HEK293 (cell line): Measurements from ENCODE around the gene ANKFN1.

Experiments used
- CTCF ChIA-PET: fragments of 350-600 bp; formaldehyde crosslinking; extraction: SDS; loops from one replicate; lab custom pipeline; 2021; ENCODE audit warnings: antibody characterized with exemption; lab: Yijun Ruan, JAX
- POLR2A ChIA-PET: fragments of 300-600 bp; formaldehyde crosslinking; extraction: SDS; loops from one replicate; lab custom pipeline; 2020; ENCODE audit warnings: antibody characterized with exemption, inconsistent platforms; lab: Yijun Ruan, JAX
- H3K27ac ChIP-seq: fragments of 200-500 bp; sonication (Bioruptor generic); 2 replicates; pipeline ENCODE4 v1.5.1; 2014; ENCODE audit warnings: low read depth, low read length, control low read depth, inconsistent platforms; ENCODE audit errors: extremely low read depth
- H3K36me3 ChIP-seq, 2 experiments: fragments of 200-500 bp in 1 of 2; sonication (Bioruptor generic) in 1 of 2; 1 replicate in 1 of 2; 2 replicates in 1 of 2; pipeline ENCODE4 v1.5.1; 2014 to 2017; ENCODE audit warnings: inconsistent platforms in 2 of 2, low read length in 2 of 2; ENCODE audit not compliant: control insufficient read depth in 2 of 2, insufficient read depth in 1 of 2
- H3K4me1 ChIP-seq: fragments of 200-500 bp; sonication (Bioruptor generic); 2 replicates; pipeline ENCODE4 v1.5.1; 2014; ENCODE audit warnings: mild to moderate bottlenecking, low read length, inconsistent platforms; ENCODE audit not compliant: control insufficient read depth, insufficient read depth
- H3K4me3 ChIP-seq: 2 replicates; pipeline ENCODE4 v1.5.1; 2011; ENCODE audit warnings: low read depth, mild to moderate bottlenecking, control low read depth, low read length, moderate library complexity
- H3K9me3 ChIP-seq: fragments of 200-500 bp; sonication (Bioruptor generic); 2 replicates; pipeline ENCODE4 v1.5.1; 2014; ENCODE audit warnings: low read depth, low read length, inconsistent platforms; ENCODE audit not compliant: control insufficient read depth, insufficient read depth
- GFI1B ChIP-seq: fragments of 450-650 bp; formaldehyde crosslinking; IDR thresholded peaks from 2 replicates; pipeline ENCODE4 v1.5.1; 2016; ENCODE audit warnings: missing biosample characterization, missing genetic modification characterization
- MZF1 ChIP-seq: fragments of 450-650 bp; formaldehyde crosslinking; IDR thresholded peaks from 2 replicates; pipeline ENCODE4 v1.5.1; 2017; ENCODE audit warnings: missing biosample characterization, missing genetic modification characterization, borderline replicate concordance
- TRIM28 ChIP-seq: IDR thresholded peaks from 2 replicates; pipeline ENCODE4 v1.6.1; 2011; ENCODE audit warnings: low read length, control low read depth, borderline replicate concordance
- ZBTB8A ChIP-seq: fragments of 450-650 bp; formaldehyde crosslinking; IDR thresholded peaks from 2 replicates; pipeline ENCODE4 v1.5.1; 2016; ENCODE audit warnings: missing biosample characterization, missing genetic modification characterization
- ZFHX2 ChIP-seq: fragments of 450-650 bp; formaldehyde crosslinking; conservative IDR thresholded peaks from 2 replicates; pipeline ENCODE4 v1.5.1; 2016; ENCODE audit warnings: missing biosample characterization, missing genetic modification characterization
- ZNF112 ChIP-seq: fragments of 450-650 bp; formaldehyde crosslinking; IDR thresholded peaks from 2 replicates; pipeline ENCODE4 v1.5.0; 2017; ENCODE audit warnings: missing biosample characterization, missing genetic modification characterization
- ZNF169 ChIP-seq: fragments of 450-650 bp; formaldehyde crosslinking; IDR thresholded peaks from 2 replicates; pipeline ENCODE4 v1.5.1; 2016; ENCODE audit warnings: missing biosample characterization, missing genetic modification characterization
- ZNF174 ChIP-seq: fragments of 450-650 bp; formaldehyde crosslinking; IDR thresholded peaks from 2 replicates; pipeline ENCODE4 v1.5.0; 2017; ENCODE audit warnings: missing biosample characterization, mild to moderate bottlenecking, missing genetic modification characterization
- ZNF211 ChIP-seq: fragments of 450-650 bp; formaldehyde crosslinking; IDR thresholded peaks from 2 replicates; pipeline ENCODE4 v1.5.1; 2016; ENCODE audit warnings: low read depth, missing biosample characterization, missing genetic modification characterization
- ZNF221 ChIP-seq: fragments of 450-650 bp; formaldehyde crosslinking; IDR thresholded peaks from 2 replicates; pipeline ENCODE4 v1.5.1; 2017; ENCODE audit warnings: missing biosample characterization, missing genetic modification characterization, borderline replicate concordance
- ZNF223 ChIP-seq: fragments of 450-650 bp; formaldehyde crosslinking; IDR thresholded peaks from 2 replicates; pipeline ENCODE4 v1.5.1; 2016; ENCODE audit warnings: missing biosample characterization, missing genetic modification characterization
- ZNF292 ChIP-seq: fragments of 450-650 bp; formaldehyde crosslinking; IDR thresholded peaks from 2 replicates; pipeline ENCODE4 v1.5.1; 2016; ENCODE audit warnings: low read depth, missing biosample characterization, missing genetic modification characterization, borderline replicate concordance
- ZNF302 ChIP-seq: fragments of 450-650 bp; formaldehyde crosslinking; IDR thresholded peaks from 2 replicates; pipeline ENCODE4 v1.5.1; 2016; ENCODE audit warnings: missing biosample characterization, missing genetic modification characterization, low read depth
- ZNF324 ChIP-seq: fragments of 450-650 bp; formaldehyde crosslinking; IDR thresholded peaks from 2 replicates; pipeline ENCODE4 v1.5.1; 2016; ENCODE audit warnings: missing biosample characterization, missing genetic modification characterization
- ZNF529 ChIP-seq: fragments of 450-650 bp; formaldehyde crosslinking; IDR thresholded peaks from 2 replicates; pipeline ENCODE4 v1.5.1; 2017; ENCODE audit warnings: missing genetic modification characterization, missing biosample characterization; ENCODE audit not compliant: insufficient replicate concordance
- ZNF555 ChIP-seq: fragments of 450-650 bp; formaldehyde crosslinking; conservative IDR thresholded peaks from 2 replicates; pipeline ENCODE4 v1.5.1; 2017; ENCODE audit warnings: missing biosample characterization, mild to moderate bottlenecking, missing genetic modification characterization, inconsistent platforms
- ZNF654 ChIP-seq: fragments of 450-650 bp; formaldehyde crosslinking; IDR thresholded peaks from 2 replicates; pipeline ENCODE4 v1.5.1; 2016; ENCODE audit warnings: low read depth, missing biosample characterization, missing genetic modification characterization
- ZNF747 ChIP-seq: fragments of 450-650 bp; formaldehyde crosslinking; IDR thresholded peaks from 2 replicates; pipeline ENCODE4 v1.5.1; 2016; ENCODE audit warnings: missing biosample characterization, missing genetic modification characterization
- ZNF791 ChIP-seq: fragments of 450-650 bp; formaldehyde crosslinking; IDR thresholded peaks from 2 replicates; pipeline ENCODE4 v1.5.1; 2016; ENCODE audit warnings: missing biosample characterization, missing genetic modification characterization
- TF ChIP-seq, protein P1 (sequence below): fragments of 450-650 bp; formaldehyde crosslinking; IDR thresholded peaks from 2 replicates; pipeline ENCODE4 v1.5.1; 2016; ENCODE audit warnings: missing biosample characterization, missing genetic modification characterization
- TF ChIP-seq, protein P2 (sequence below): fragments of 450-650 bp; formaldehyde crosslinking; IDR thresholded peaks from 2 replicates; pipeline ENCODE4 v1.5.1; 2016; ENCODE audit warnings: missing biosample characterization, missing genetic modification characterization, low read depth
- TF ChIP-seq, protein P3 (sequence below): fragments of 450-650 bp; IDR thresholded peaks from 2 replicates; pipeline ENCODE4 v1.5.1; 2018; ENCODE audit warnings: missing biosample characterization, missing genetic modification characterization

The ANKFN1 gene

GRCh38 chr17:56326001-56326359 is 172.7 kb downstream of the ANKFN1 start (continued):
- TF ChIP-seq ZNF302 (tag by site-specific recombination) (no peak), ZNF324 (tag by site-specific recombination) (no peak), ZNF747 (tag by site-specific recombination) (no peak)

DNA sequence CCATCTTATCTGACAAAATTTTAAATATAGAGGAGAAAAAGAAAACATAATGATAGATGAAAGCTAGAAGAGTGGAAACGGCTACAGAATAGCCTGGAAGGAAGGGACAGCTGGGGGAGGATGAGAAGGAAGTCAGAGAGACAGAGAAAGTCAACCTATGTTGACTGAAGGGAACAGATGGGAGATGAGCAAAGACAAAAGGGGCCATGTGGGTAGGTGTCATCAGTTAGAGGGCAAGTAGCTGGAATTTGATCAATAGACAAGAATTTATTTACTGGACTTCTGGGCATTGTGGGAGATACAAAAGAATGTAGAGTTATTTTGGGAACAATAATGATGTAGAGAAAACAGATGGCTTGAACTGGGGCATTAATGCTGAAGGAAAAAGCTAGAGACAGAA is 194.4 kb downstream of the ANKFN1 start:
- H3K36me3 ChIP-seq: no peaks in the 10 kb centered on the region
- no peak for TF ChIP-seq ZNF221 (tag by site-specific recombination)
- TF ChIP-seq ZNF112 (tag by site-specific recombination): no peak
- TF ChIP-seq ZNF302 (tag by site-specific recombination): no peak
- no peak for TF ChIP-seq ZNF211 (tag by site-specific recombination)
- no peak for TF ChIP-seq ZNF555
- no peak for TF ChIP-seq TRIM28
- TF ChIP-seq ZNF292 (tag by site-specific recombination): no peak
- TF ChIP-seq, protein P1, sequence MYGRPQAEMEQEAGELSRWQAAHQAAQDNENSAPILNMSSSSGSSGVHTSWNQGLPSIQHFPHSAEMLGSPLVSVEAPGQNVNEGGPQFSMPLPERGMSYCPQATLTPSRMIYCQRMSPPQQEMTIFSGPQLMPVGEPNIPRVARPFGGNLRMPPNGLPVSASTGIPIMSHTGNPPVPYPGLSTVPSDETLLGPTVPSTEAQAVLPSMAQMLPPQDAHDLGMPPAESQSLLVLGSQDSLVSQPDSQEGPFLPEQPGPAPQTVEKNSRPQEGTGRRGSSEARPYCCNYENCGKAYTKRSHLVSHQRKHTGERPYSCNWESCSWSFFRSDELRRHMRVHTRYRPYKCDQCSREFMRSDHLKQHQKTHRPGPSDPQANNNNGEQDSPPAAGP (tag by site-specific recombination): no peak
- TF ChIP-seq ZFHX2: no peak
- no peak for TF ChIP-seq ZNF169 (tag by site-specific recombination)
- TF ChIP-seq ZNF791: no peak
- TF ChIP-seq ZNF223: no peak
- TF ChIP-seq ZNF529 (tag by site-specific recombination): no peak
- TF ChIP-seq, protein P2, sequence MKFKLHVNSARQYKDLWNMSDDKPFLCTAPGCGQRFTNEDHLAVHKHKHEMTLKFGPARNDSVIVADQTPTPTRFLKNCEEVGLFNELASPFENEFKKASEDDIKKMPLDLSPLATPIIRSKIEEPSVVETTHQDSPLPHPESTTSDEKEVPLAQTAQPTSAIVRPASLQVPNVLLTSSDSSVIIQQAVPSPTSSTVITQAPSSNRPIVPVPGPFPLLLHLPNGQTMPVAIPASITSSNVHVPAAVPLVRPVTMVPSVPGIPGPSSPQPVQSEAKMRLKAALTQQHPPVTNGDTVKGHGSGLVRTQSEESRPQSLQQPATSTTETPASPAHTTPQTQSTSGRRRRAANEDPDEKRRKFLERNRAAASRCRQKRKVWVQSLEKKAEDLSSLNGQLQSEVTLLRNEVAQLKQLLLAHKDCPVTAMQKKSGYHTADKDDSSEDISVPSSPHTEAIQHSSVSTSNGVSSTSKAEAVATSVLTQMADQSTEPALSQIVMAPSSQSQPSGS (tag by site-specific recombination): no peak
- TF ChIP-seq ZBTB8A (tag by site-specific recombination): no peak
- TF ChIP-seq MZF1 (tag by site-specific recombination): no peak
- no peak for TF ChIP-seq GFI1B (tag by site-specific recombination)
- TF ChIP-seq, protein P3, sequence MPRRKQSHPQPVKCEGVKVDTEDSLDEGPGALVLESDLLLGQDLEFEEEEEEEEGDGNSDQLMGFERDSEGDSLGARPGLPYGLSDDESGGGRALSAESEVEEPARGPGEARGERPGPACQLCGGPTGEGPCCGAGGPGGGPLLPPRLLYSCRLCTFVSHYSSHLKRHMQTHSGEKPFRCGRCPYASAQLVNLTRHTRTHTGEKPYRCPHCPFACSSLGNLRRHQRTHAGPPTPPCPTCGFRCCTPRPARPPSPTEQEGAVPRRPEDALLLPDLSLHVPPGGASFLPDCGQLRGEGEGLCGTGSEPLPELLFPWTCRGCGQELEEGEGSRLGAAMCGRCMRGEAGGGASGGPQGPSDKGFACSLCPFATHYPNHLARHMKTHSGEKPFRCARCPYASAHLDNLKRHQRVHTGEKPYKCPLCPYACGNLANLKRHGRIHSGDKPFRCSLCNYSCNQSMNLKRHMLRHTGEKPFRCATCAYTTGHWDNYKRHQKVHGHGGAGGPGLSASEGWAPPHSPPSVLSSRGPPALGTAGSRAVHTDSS (tag by site-specific recombination): no peak
- no peak for TF ChIP-seq ZNF174 (tag by site-specific recombination)
- no peaks in the 10 kb centered on the region for H3K4me1 ChIP-seq
- ChIA-PET POLR2A (no interaction called here), CTCF (no interaction called here)
- no peak overlapping the region for H3K27ac ChIP-seq
- H3K9me3 ChIP-seq: no peaks in the 10 kb centered on the region
- H3K4me3 ChIP-seq: no peak overlapping the region

- TF ChIP-seq ZNF654 (tag by site-specific recombination) (no peak), ZNF791 (no peak)
- TF ChIP-seq, all 188 proteins: peak for 0
- ChIA-PET POLR2A (no interaction called here), CTCF (interaction anchor here (0.6 kb wide), 1 partner anchor 370 kb away, joined by 3 read pairs; no protein-coding TSS in a partner anchor)
- Histone ChIP-seq H3K36me3 (no peaks in the 10 kb centered on the region), H3K9me3 (no peaks in the 10 kb centered on the region), H3K27ac (no peak overlapping the region), H3K4me1 (no peaks in the 10 kb centered on the region), H3K4me3 (no peak overlapping the region)
Observed at GRCh38 chr17:56350592-56350991, 197.3 kb downstream of the ANKFN1 start.
